HG03095 (cell line): ENCODE data around the gene MLPH.
"Not testable (repeated sequence)": the region's sequence is repeated elsewhere in the genome, so short reads cannot be mapped to it uniquely, and the experiment has no call there.

Experiments used
- ATAC-seq: cut with Tn5 transposase; IDR thresholded peaks from one replicate; pipeline ENCODE4 v1.9.1; 2021; ENCODE audit warnings: moderate library complexity; ENCODE audit not compliant: unreplicated experiment

Gene MLPH

DNA sequence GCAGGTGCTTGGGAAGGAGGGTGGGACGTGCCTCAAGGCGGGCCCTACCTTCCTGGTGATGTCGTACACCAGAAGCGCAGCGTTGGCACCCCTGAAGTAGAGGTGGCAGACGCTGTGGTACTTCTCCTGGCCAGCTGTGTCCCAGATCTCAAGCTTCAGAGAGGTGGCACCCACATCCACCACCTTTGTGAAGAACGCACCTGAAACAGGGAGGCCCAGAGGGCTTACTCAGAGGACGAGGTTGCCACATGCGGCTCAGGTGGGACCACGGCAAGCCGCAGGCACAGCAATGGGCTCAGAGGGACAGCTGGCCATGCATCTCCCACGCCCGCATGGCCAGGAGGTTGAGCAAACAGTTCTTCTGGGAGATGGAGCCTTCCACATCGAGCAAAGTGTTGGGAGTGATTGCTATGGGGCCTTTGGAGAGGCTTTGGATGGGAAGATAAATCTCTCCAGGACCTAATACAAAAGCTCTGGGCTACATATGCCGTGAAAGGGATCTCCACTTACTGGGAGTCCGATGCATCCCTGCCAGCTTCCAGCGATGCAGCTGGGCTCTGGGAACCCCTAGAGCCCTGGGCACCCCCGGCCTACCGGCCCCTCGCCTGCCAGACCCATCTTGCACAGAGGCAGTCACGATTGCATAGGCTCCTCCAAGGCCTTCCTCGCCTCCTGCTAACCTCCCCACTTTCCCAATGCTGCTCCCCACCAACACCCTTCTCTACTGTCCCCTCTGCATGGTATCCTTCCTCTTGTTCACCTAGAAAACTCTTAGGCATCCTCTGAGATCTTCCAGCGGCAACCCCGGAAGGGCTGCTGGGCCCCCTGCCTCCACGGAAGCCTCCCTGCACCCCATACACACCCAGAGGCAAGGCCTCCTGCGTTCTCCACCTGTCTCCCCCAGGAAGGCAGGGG lies 91.2 kb downstream of the MLPH start:
- ATAC-seq: no peak

DNA sequence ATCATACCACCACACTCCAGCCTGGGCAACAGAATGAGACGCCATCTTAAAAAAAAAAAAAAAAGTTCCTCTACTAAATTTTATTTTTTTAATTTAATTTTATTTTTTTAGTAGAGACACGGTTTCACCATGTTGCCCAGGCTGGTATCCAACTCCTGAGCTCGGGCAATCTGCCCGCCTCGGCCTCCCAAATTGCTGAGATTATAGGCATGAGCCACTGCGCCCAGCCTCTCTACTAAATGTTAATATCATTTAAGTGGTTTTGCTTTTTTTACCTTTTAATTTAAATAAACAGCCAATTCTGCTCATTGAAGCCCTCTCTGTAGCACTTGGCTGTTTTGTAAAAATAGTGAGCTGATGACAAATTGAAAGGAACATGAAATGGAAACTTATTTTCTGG lies 94.3 kb downstream of the MLPH start:
- no peak for ATAC-seq

DNA sequence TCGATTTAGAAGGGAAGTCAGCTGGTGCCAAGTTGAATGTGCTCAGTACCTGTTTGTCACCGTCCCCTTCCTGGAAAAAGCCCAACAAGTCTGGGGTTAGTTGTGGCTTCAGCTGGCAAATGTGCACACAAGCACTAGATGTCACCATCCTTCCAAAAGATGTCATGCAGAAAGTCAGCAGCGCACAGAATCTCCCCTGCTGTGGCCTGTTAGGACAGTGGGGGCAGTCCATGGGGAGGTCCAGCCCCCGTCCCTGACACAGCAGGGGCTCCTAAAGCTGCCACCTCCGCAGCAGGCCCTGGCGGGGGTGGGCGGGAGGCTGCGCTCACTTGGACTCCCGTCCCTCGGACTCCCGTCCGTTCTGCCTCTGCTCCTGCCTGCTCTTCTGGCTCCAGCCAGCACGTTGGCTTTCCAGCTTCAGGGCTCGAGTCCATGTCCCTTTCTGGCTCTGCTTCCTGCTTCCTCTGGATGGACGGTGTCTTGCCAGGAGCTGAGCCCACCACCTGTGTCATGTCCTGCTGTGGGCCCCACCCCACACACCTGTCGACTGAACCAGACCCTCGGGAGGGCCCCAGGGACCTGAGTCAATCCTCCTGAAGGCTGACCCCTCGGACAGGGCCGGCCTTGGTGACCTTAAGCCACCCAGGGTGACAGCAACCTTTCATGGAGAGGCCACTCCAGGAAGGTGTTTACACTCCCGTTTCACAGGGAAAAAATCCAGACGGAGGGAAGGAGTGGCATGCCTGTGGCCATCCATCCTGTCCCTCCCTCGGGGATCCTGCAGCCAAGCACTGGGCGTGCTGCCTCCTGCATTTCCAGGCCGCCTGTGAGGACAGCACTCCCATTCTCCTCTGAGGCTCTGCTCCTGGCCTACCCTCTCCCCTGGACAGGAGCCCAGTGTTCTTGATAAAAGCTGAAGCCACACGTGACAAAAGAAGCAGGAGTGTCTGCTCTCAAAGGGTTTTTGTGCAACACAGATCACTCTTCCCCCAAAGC lies 95.0 kb downstream of the MLPH start:
- ATAC-seq: no peak

DNA sequence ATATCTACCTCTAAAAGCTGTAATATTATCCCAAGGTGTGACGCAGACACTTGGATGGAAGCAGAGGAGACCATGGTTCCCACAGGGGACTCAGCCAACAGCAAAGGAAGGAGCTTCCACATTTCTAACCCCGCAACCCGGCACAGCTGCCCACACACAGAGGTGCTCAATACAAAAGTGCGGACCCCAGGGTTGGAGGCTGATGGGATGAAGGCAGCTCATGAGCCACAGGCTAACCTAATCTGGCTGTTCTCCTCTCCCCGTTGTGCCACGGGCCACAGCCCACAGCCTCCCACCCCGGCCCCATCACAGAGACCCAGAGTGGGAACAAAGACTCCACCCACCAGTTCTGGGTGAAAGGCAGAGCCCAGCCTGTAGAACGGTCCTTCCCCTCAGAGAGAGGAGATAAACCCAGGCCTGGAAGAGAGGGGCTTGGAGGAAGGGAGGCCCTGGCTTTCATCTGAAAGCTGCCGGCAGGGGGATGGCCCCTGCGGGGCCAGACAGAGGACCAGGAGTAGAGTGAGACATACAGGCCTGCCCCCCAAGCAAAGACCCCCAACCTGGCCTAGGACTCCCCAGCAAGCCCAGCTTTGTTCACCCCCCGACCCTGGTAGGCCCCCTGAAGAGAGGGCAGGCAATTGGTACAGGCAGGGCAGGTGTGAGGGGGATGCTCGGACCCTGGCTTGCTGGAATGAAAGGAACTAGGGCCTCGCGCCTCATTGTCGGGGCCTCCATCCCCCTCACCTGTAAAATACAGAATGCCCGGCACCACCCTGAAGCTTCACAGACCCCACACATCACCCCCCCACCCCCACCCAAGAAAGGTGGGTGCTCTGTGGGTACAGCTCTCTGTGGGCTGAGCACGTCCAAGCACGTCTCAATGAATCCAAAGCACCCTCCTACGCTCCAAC lies 96.6 kb downstream of the MLPH start:
- ATAC-seq: no peak

DNA sequence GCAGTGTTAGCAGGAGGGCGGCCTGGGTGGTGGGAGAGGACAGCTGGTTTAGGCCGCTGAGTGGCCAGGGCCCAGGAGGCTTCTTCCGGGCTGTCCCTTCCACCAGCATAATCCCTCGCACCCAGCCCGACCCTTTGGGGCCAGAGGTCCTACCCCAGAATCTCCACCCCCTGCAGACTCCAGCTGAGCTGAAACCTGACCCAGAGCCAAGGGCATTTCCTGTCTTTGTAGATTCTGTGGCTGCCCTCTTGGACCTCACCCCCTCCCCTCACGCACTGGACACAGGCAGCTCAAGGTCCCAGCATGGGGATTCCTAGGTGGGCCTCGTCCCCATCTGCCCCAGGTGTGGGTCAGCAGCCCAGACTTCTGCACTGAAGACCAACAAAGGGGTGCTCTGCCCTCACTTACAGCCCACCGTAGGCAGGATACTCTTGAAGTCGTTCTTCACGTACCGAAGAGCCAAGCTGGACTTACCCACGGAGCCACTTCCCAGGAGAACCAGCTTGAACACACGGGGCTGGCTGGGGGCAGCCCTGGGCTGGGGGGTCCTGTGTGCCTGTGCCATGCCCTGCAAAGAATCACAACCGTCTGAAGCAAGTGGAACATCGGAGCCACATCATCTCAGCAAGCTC lies 98.7 kb downstream of the MLPH start:
- no peak for ATAC-seq

DNA sequence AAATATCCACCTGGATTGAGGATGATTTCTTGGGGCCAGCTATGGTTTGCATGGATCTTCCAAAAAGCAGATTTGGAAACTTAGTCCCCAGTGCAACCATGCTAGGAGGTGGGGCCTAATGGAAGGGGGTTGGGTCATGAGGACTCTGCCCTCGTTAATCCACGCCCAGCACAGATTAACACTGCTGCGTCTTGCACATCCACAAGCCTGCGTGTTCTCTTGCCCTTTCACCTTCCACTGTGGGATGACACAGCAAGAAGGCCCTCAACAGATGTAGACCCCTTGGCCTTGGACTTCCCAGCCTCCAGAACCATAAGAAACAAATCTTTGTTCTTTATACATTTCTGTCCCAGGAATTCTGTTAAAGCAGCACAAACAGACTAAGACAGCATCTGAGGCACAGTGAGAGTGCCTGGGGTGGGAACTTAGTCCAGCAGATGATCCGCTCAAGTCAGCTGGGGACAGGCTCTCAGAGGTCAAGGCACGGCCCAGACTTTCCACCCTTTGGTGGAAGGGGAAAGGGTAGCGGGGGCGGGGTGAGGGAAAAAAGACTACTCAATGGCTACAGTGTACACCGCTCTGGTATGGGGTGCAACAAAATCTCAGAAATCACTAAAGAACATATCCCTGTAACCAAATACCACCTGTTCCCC lies 101.1 kb downstream of the MLPH start:
- no peak for ATAC-seq

DNA sequence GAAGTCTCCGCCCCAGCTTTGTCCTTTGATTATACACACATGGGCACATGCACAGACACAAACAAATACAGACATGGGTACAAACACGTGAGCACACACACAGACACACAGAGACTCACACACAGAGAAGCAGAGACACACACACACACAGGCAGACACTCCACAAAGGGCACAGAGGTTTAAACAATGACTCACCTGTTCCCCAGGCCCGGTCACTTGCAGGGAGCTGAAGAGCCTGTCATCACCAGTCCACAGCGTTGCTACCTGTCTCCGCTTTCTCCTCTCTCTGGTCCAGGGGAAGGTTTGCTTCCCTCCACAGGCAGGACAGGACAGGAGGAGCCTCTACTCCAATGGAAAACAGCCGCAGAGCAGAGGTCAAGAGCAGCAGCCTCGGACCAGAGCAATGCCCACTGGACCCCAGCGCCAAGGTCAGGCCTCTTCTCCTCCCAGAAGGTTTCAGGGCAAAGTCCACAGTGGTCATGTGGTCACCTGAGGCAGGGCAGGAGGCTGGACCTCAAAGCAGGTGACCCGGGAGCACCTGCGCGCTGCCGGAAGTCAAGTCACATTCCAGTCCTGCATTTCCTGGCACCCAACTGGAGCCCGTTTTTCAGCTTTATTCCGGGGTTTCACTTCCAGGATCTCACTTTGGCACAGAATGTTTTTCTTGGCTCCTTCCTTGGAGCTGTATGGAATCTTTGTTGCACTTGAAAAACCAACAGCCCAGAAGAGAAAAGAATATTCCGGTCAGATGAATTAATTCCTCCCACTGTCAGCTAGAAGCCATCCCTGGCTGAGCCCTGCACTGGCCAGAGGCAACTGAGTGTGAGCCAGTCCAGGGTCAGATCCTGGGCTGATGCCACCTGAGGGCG lies 103.5 kb downstream of the MLPH start, which contains the start of gene RAB17:
RAB17 (minus strand) TSS at position 463 of the 869 bp plus-strand sequence. CDS start 4,580 bp downstream, outside the sequence.
- no peak for ATAC-seq

DNA sequence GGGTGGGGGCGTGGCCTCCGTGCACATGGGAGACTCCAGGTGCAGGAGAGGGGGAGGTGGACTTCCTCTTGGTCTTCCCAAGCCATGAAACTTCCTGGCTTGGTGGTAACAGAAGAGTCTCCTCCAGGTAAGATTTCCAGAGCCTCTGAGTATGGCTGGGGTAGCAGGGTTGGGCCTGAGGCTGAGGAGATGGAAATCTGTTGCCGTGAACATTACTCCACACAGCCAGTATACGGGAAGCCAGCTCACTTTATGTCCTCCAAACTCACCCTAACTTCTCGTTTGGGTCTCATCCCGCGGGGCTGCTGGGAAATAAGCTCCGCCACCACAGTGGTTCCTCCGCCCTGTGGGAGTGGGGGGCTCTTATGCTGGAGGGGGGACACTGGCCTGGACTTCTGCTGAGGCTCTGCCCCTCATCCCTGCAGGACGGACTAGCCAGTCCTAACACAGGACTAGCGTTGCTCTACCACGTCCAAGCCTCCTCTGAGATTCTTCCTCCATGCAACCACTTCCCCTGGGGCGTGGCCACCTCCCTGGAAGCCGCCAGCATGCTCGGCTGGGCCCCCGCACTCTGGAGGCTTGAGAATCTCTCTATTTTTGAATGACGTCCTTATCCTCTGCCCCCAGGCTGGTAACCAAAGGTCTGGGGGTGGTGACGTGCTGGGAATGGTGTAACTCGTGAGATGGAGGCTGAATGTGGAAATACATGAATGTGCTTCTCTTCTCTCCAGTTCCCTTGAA lies 104.3 kb downstream of the MLPH start:
- no peak for ATAC-seq

DNA sequence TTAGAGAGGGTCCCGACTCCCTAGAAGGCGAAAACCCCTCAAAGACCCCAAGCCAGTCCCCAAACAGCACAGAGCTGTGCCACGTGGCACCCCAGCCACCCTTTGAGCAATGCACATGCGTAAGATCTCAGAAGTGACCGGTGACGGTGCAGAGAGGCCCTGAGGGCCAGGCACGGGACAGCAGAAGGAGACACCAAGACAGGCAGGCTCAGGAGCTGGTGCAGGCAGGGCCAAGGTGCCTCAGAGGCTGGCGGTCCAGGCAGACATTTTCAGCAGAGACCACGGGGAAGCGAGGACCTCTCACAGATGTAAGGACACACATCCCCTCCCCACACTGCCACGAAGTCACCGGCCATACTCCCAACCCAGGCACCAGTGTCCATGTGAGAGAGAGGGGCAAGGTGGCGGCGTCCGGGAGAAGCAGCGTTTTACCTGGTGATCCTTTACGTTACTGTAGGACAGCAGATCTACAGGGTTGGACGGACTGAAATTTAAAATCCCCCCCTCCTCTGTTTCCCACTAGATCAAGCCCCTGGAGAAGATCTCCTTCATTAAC lies 105.5 kb downstream of the MLPH start:
- ATAC-seq: no peak

DNA sequence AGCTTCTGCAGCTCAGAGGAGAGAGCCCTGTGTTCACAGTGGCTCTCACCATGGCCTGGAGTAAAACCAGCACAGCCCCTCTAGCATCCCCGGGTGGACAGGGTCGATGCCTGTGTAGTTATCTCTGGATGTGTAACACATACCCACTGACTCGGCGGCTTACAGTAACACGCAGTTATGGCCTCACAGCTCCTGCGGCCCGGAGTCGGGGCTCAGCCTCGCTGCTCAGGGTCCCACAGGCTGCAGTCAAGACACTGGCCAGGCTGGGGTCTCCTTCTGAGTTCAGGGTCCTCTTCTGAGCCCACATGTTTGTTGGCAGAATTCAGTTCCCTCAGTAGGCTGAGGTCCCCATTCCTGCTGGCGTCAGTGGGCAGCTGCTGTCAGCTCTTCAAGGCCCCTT lies 106.0 kb downstream of the MLPH start:
- no peak for ATAC-seq

DNA sequence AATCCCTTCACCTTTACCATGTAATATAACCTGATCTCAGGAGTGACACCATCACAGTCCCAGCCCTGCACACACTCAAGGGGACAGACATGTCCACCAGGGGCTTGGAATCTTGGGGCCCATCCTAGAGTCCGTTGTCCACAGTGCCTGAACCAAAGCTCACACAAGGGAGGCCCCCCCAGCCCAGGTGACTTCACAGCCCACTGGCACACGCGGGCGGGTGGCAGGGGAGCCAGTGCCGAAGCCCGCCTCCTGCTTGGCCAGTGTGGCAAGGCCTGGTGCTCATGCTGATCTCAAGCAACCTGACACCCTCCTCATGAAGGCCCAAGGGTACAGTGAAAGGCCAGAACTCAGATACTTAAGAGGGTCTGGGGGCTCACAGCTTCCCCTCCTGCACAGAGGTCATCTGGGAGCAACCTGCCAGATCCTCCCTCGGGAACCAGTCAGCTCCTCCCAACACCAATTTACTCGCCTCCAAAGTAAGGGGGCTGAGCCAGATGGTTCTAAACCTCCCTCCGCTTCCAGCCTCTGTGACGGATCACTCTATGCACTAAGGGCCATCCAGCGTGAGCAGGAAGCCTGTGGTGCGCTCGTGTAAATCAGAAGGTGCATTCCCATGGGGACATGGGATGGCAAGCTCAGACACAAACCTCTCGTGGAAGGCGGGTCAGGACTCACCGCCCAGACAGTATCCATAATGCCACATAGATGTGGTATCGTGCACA lies 106.7 kb downstream of the MLPH start:
- ATAC-seq: no peak

DNA sequence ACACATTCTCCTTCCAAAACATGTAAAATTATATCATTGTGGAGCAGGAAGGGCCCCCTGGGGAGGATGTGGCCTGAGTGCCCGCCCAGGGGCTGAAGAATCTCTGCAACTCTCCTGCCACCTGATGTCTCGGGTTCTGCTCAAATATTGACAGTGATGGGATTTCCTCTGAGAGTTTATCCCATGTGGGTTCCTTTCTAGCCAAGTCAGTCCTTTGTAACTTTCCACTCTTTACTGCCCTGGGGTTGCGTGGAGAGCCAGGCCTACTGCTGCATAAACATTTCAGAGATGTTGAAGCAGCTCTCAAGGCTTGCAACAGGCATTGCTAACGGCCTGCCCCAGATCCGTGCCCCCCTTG lies 107.4 kb downstream of the MLPH start:
- no peak for ATAC-seq

DNA sequence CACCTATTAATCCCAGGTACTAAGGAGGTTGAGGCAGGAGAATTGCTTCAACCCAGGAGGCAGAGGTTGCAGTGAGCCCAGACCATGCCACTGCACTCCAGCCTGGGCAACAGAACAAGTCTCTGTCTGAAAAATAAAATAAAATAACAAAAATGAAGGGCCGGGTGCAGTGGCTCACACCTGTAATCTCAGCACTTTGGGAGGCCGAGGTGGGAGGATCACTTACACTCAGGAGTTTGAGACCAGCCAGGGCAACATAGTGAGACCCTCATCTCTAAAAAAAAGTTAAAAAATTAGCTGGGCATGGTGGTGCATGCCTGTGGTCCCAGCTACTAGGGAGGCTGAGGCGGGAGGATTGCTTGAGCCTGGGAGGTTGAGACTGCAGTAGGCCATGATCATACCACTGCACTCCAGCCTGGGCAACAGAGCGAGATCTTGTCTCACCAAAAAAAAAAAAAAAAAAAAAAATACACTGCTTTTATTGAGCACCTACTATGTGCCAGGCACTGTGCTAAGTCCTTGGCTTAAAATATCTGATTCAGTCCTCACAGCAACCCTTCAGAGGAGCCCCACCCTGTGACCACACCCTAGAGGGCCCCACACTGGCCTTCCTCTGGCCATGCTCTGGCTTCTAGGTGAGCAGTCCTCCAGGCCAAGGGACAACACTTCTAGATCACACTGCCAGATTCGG lies 108.9 kb downstream of the MLPH start:
- ATAC-seq: not testable (repeated sequence)

DNA sequence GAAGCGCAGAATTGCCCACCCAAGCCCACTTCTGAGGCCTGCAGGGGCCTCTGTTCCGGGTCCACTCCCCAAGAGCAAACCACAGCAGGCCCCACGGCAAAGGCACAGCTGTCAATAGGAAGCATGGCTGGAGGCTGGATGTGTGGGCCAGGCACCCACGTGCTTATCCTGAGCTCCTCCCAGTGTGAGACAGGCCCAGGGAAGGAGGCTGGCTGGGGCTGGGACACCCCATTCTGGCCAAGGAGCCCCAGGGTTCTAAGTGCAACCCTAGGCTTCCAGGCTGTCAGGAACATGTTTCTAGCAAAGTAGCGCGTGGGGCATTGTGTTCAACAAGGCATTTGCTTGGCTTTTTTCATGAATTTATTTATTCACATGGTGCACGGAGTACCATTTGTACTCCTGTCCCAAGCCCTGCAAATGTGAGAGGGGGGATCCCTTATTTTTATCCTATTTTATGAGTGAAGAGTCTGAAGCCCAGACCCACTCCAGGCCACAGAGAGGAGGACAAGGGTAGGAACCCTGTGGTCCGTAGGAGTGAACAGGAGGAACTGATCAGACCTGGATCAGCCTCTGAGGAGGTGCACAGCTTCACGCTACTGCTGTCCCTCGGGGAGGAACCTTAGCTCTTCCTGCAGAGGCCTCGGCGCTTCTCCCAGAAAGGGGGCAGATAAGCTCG lies 109.6 kb downstream of the MLPH start:
- no peak for ATAC-seq

DNA sequence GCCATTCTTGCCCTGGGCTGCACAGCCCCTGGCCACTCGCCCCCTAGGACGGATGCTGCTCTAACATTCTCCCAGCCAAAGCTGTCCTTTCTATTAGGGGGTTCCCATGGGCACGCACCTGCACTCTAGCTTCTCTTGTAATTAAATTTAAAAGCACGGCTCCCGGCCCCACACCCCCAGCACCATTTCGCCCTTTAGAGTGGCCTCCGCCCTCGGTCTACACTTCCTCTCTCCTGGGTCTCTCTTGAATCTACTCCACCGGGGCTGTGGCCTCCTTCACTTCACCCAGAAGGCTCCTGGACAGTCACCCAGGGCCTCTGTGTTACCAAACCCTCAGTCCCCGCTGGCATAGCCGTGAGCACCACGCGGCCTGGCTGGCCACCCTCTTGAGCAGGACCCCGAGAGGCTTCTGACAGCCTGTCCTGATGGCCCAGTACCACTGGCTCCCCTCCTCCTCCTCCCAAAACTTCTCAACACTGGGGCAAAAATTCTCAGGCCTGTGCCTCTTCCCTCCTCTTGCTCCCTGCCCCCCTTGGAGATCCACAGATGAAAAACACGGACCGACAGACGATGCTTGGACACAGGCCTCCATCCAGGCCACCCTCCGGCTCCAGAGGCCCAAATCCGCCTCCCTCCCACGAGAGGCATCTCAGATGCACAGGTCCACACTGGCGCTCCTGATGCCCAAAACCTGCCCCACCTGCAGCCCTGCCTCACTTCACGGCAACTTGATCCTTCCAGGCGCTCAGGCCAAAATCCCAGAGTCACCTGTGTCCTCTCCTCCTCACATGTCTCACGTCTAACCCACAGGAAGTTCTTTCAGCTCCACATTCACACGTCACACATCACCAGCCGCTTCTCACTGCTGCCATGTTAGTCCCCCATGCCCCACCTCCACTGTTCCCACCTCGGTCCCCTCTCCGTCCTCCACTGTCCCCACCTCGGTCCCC lies 110.4 kb downstream of the MLPH start:
- ATAC-seq: no peak
